ENCODE measurements around the gene RPS17. TPM values are rescaled to one million over a fixed set of nuclear protein-coding genes. Genes with fewer than 3 reads are reported as not detected.
A peak's percentile ranks its signal among the peaks of the same experiment; 100 is the strongest.
"Not testable (repeated sequence)": the region's sequence is repeated elsewhere in the genome, so short reads cannot be mapped to it uniquely, and the experiment has no call there.

The RPS17 gene
- total RNA-seq, 6 experiments from 2014 or later = 503 to 807 (median 550) TPM

GRCh38 chr15:82502700-82503339 lies 37.4 kb downstream of the RPS17 start:
- peak; percentile 84 to 87 (median 86) for ATAC-seq
- H3K9me3 ChIP-seq; intact Hi-C loops (cut with DNase I); H3K36me3 ChIP-seq; H3K27ac ChIP-seq; H3K27me3 ChIP-seq; H3K4me1 ChIP-seq; DNase-seq; H3K4me3 ChIP-seq: not testable (repeated sequence)
- WGBS (ENCODE audit: insufficient coverage, low coverage, low lambda C conversion rate, missing lambda C conversion rate) = 34% methylated on average over 3 of the region's 7 CpGs
- TF ChIP-seq, protein P1, sequence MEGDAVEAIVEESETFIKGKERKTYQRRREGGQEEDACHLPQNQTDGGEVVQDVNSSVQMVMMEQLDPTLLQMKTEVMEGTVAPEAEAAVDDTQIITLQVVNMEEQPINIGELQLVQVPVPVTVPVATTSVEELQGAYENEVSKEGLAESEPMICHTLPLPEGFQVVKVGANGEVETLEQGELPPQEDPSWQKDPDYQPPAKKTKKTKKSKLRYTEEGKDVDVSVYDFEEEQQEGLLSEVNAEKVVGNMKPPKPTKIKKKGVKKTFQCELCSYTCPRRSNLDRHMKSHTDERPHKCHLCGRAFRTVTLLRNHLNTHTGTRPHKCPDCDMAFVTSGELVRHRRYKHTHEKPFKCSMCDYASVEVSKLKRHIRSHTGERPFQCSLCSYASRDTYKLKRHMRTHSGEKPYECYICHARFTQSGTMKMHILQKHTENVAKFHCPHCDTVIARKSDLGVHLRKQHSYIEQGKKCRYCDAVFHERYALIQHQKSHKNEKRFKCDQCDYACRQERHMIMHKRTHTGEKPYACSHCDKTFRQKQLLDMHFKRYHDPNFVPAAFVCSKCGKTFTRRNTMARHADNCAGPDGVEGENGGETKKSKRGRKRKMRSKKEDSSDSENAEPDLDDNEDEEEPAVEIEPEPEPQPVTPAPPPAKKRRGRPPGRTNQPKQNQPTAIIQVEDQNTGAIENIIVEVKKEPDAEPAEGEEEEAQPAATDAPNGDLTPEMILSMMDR (IDR thresholded peaks at IDR 0.05) = peak in 3 of 4 donors; percentile 8 to 29 (median 11)

DNA sequence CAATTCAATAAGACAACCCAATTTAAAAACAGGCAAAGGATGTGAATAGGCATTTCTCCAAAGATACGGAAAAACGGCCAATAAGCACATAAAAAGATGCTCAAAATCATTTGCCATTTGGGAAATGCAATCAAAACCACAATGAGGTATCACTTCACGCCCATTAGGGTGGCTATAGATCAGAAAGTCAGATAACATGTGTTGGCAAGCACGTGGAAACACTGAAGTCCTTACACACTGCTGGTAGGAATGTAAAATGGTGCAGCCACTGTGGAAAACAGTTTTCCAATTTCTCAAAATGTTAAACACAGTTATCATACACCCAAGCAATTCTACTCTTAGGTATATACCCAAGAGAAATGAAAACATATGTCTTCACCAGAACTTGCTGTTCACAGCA lies 39.5 kb downstream of the RPS17 start:
- DNase-seq; H3K4me3 ChIP-seq; ATAC-seq; H3K27me3 ChIP-seq; H3K36me3 ChIP-seq; H3K27ac ChIP-seq; H3K4me1 ChIP-seq; intact Hi-C loops (cut with DNase I); H3K9me3 ChIP-seq: not testable (repeated sequence)
- WGBS (ENCODE audit: insufficient coverage, low coverage, low lambda C conversion rate, missing lambda C conversion rate) = 56% methylated on average over 4 of the region's 4 CpGs

GRCh38 chr15:82497978-82498377 lies 42.3 kb downstream of the RPS17 start:
- DNase-seq; H3K9me3 ChIP-seq; H3K36me3 ChIP-seq; H3K4me1 ChIP-seq; ATAC-seq; intact Hi-C loops (cut with DNase I); H3K27me3 ChIP-seq; H3K27ac ChIP-seq; H3K4me3 ChIP-seq: not testable (repeated sequence)

- DNase-seq; ATAC-seq; H3K4me1 ChIP-seq; H3K4me3 ChIP-seq; H3K27me3 ChIP-seq; H3K36me3 ChIP-seq; intact Hi-C loops (cut with DNase I); H3K9me3 ChIP-seq; H3K27ac ChIP-seq: not testable (repeated sequence)
- 68% methylated on average over 4 of the region's 4 CpGs for WGBS (ENCODE audit: insufficient coverage, low coverage, low lambda C conversion rate, missing lambda C conversion rate)
Measured at GRCh38 chr15:82488250-82488649, 52.0 kb downstream of the RPS17 start.

- H3K27me3 ChIP-seq; intact Hi-C loops (cut with DNase I); H3K36me3 ChIP-seq; H3K4me3 ChIP-seq; H3K27ac ChIP-seq; DNase-seq; H3K9me3 ChIP-seq; H3K4me1 ChIP-seq; ATAC-seq: not testable (repeated sequence)
- whole genome bisulfite sequencing (ENCODE audit: insufficient coverage, low coverage, low lambda C conversion rate, missing lambda C conversion rate) = 77% methylated on average over 5 of the region's 7 CpGs
Measured at GRCh38 chr15:82487045-82487444, 53.2 kb downstream of the RPS17 start.

Other genes with a start within 250 kb of the RPS17 start
- gene GOLGA6L10, start 191.0 kb downstream of the RPS17 start, total RNA-seq = under 1 TPM; 0.06 to 0.93 (median 0.38) TPM
- gene GOLGA6L9, start 110.6 kb downstream of the RPS17 start, total RNA-seq = 1 to 10 TPM in 3 of 6 experiments, under 1 TPM in 3; 0.49 to 1.2 (median 0.94) TPM
- gene CPEB1, start 106.9 kb upstream of the RPS17 start, total RNA-seq = not detected
- under 1 TPM in 1 of 6 experiments, not detected in 5; 0.12 TPM for gene AP3B2, start 169.4 kb upstream of the RPS17 start, total RNA-seq